GM19099 (cell line): Measurements from ENCODE around the gene RNF182.

Experiments
- POLR2A ChIP-seq: IDR thresholded peaks from 3 replicates; pipeline ENCODE4 v1.6.1; 2011; ENCODE audit warnings: low read depth; ENCODE audit not compliant: insufficient read length; ENCODE audit errors: extremely low read depth

RNF182 gene

DNA sequence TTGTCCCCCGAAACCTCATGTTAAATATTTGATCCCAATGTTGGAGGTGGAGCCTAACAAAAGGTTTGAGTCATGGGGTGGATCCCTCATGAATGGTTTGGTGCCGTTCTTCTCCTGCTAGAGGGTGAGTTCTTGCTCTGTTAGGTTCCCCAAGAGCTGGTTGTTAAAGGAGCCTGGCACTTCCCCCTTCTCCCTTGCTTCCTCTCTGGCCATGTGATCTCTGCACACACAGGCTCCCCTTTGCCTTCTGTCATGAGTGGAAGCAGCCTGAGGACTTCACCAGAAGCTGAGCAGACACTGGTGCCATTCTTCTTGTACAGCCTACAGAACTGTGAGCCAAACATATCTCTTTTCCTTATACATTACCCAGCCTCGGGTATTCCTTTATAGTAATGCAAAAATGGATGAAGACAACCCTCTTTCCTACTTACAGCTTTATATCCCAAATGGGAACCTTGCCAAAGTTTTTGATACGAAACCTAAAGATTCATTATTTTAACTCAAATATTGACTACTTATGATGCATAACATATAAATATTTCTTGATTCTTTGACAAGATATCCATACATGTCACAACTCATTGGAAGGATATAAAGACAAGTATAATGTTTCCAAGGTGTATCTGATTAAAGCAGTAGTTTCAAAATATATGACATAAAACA, 61.0 kb downstream of the RNF182 start:
- TF ChIP-seq POLR2A: no peak

DNA sequence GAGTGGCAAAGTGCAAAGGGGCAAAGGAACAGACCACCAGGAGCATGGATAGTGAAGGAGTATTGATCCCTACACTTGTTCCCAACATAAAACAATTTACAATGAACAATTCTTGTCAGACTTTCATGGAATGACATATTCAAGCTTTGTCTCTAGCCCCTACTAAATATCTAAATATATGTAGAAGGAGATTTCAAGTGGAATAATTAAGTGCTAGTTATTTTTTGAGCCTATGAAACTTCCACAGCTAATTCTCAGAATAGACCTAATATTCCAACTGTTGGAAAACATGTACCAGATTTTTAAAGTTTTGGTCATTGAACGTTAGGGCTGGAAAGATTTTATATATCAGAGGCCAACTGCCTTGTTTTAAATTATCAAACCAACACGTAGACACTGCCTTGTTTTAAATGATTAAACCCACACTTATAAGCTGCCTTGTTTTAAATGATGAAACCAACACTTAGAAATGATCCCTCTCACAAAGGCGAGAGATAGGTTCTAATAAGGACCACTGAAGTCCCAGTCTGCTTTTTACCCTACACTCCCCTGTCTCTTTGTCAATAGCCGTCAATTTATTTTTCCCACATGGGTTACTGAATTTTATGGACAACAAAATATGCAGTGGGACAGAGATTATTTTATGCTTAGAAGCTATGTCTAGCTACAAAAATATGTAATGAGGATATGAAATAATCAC, 62.1 kb downstream of the RNF182 start:
- no peak for TF ChIP-seq POLR2A

DNA sequence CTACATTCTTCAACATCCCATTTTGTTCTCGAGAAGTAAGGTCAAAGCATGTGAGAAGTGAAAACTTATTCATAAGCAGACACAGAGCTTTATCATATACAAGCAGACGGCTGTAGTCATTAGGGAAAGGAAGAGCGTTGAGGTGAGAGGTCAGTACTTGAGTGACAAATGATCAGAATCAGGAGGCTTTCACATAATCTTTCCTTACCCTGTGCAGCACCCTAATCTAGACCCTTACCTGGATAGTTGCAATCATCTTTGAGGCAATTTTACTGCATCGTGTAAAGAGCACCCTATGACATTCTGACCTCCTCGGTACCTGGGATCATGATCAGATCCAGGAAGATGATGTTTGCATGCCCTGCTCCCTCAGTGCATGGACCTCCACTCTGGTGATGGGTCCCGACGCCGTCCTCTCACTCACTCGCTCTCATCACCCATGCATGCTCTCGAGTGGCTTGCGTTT, 62.7 kb downstream of the RNF182 start:
- TF ChIP-seq POLR2A: no peak

DNA sequence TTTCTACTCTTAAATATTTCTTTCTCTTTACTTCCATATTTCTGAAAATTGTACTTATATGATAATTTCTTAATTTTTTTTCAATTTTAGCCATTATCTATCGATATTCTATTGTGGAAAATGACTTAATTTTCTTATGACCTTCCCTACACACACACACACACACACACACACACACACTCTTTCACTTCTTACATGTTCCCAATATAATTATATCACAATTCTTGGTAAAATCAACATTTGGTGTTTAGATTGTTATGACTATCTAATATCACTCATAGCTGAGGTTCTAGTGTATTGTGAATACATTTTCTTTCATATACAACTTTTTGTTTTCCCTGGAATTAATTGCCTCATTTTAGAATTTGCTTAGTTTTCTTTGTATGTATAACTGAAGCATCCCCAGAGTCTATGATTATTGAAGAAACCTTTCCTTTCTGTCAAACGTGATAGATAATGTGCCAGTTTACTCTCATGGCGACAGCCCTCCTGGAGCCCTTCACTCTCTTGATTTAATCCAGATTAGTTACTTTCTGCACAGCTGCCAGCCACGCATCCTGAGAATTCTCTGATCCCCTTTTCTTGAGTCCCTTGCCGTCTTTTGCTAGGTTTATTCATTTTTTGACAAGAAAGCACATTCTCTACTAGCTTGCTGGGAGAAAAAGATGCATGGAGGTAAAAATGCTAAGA, 63.4 kb downstream of the RNF182 start:
- no peak for TF ChIP-seq POLR2A

DNA sequence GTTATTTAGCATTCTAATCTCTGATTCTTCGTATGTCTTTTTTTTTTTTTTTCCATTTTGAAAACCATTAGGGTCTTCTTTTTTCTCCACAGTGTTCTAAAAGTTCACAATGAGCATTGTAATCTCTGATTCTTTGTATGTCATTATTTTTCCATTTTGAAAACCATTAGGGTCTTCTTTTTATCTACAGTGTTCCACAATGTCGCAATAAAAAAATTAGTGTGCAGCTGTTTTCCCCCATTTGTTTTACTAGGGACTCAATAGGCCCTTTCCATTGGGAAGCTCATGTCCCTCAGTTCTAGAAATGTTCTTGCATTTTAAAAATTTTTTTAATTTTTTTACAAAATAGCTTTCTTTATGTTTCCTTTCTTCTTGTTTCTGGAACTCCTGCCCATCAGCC, 64.2 kb downstream of the RNF182 start:
- no peak for TF ChIP-seq POLR2A

DNA sequence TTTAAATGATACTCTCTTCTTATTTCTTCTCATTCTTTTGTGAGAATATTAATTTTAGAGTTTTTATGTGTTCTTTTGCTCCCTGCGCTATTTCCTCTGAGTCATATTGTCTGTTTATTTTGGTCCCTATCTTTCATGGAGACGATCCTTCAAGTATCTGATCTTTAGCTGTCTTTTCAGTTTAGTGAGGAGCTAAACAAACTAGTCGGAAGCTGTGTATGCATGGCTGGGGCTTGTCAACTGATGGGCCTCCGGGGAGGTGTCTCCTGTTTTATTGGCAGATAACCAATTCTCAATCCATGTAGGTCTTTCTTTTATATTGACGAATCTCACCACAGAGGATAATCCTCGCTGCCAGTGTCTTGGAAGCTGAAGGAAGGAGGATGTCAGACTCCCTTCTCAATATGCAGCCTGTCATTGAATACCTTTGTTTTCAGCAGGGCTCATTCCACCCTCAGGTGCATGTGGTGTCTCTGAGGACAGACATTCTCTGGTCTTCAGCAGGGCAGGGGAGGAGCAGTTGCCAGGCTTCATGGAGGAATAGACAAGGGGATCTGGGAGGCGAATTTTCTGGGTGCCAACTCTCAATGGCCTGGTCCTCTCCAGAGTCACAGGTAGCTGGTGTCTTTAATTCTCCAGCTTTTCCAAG, 64.9 kb downstream of the RNF182 start:
- TF ChIP-seq POLR2A: no peak

DNA sequence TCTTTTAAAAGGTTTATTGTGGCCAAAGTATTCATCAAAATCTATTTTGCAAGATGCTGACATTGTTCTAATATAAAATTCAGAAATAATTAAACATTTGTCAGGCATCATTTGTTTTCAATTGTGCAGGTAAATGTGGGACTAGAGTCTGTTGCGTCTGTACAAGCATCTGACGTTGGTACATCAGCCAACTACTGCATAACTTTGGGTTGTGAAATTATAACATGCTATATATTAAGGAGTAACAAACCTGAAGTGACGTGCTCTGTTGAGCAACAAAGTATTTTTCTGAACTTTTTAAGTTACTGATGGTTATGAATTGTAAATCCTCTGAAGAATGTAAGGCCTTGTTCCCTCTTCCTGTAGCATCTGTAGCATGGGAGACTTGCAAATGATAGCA, 66.0 kb downstream of the RNF182 start:
- no peak for TF ChIP-seq POLR2A

DNA sequence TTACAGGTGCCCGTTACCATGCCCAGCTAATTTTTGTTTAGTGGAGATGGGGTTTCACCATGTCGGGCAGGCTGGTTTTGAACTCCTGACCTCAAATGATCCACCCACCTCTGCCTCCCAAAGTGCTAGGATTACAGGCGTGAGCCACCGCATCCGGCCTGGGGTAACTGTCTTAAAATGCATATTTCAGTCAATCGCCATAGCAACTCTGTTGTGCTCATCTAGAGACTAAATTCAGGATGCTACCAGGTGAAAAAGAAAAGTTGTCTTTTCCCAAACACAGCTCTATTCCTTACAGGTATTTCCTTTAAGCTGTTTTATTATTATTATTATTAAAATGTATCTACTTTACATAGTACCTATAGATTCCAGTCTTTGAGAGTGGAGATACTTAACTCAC, 66.6 kb downstream of the RNF182 start:
- TF ChIP-seq POLR2A: no peak

DNA sequence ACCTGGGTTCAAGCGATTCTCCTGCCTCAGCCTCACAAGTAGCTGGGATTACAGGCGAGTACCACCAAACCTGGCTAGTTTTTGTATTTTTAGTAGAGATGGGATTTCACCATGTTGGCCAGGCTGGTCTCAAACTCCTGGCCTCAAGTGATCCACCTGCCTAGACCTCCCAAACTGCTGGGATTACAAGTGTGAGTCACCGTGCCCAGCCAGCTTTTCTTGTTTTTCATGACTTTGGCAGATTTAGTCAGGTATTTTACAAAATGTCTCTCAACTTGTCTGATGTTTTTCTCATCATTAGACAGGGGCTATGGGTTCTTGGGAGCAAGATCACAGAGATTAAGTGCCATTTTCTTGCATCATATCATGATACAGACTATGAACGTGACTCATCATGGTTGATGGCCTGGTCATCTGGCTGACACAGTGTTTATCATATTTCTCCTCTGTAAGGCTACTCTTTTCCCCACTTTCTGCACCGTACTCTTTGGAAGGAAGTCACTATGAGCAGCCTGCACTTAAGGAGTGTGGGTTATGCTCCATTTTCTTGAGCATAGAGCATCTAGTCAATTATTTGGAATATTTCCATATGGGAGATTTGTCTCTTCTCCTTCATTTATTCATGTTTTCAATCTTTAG, 67.8 kb downstream of the RNF182 start:
- no peak for TF ChIP-seq POLR2A

DNA sequence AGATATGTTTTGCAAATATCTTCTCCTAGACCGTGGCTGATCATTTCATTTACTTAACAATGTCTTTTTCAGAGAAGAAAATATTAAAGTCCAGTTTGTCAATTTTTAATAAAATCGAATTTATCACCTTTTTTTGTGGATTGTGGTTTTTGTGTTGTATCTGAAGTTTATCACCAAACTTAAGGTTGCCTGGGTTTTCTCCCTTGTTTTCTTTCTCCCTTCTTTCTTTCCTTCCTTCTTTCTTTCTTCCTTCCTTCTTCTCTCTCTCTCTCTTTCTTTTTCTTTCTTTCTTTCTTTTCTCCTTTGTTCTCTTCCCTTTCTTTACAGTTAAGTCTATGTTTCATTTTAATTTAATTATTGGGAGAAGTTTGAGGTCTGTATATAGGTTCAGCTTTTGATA, 68.7 kb downstream of the RNF182 start:
- TF ChIP-seq POLR2A: no peak

DNA sequence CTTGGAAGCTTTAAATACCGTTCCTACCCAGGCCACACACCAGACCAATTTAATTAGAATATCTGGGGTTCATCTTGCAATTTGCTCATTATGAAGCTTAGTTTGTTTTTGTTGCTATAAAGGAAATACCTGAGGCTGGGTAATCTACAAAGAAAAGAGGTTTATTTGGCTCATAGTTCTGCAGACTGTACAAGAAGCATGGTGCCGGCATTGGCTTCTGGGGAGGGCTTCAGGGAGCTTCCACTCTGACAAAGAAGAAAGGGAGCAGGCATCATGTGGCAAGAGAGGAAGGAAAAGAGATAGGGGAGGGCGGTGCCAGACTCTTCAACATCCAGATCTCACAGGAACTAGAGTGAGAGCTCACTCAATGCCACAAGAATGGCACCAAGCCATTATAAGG, 73.6 kb downstream of the RNF182 start:
- TF ChIP-seq POLR2A: no peak

DNA sequence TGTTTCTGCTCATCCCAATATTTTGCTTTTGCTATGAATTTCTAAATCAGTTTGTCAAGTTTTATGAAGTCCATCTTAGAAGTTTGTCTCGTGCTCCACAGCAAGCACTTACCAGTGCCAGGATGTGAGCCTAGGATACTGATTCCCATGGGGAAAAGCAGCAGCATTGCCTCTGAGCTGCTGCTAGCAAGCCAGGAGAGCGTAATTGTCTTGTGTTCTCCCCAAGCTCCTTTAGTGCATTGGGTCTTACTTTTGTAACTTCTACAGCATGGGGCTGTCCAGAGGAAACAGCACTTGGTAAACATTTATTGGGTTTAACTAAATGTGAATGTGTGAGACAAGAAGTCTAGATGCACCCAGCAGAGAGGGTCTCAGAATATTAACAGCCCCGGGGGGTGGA, 76.1 kb downstream of the RNF182 start:
- no peak for TF ChIP-seq POLR2A

DNA sequence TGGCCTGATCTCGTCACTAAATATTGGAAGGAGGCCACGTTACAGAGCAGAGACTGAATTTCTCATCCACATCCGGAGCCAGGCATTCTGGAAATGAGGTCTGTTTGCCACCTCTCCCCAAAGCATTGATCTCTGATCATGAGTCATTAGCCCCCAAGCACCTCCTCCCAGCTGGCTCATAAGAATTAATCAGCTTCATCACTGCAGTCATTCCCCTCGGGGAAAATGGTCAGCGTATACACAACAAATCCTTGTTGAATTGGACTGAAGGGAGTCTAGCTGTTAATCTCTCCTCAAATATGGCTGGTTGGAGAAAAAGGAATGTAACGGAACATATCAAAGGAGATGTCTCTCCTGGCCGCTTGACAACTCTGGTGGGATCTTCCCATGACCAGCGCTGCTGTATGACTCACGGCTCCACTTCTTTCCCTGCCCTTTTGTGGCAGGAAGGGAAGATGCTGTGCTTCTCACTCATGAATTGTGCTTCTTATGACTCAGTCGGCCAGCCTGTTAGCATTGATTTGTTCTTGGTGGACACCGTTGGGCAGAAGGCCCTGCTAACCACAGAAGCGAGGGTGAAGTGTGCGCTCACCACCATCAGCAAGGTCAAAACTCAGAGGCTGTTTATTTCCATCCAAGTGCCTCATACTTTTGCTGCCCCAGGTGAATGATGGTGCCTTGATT, 76.7 kb downstream of the RNF182 start:
- TF ChIP-seq POLR2A: no peak

DNA sequence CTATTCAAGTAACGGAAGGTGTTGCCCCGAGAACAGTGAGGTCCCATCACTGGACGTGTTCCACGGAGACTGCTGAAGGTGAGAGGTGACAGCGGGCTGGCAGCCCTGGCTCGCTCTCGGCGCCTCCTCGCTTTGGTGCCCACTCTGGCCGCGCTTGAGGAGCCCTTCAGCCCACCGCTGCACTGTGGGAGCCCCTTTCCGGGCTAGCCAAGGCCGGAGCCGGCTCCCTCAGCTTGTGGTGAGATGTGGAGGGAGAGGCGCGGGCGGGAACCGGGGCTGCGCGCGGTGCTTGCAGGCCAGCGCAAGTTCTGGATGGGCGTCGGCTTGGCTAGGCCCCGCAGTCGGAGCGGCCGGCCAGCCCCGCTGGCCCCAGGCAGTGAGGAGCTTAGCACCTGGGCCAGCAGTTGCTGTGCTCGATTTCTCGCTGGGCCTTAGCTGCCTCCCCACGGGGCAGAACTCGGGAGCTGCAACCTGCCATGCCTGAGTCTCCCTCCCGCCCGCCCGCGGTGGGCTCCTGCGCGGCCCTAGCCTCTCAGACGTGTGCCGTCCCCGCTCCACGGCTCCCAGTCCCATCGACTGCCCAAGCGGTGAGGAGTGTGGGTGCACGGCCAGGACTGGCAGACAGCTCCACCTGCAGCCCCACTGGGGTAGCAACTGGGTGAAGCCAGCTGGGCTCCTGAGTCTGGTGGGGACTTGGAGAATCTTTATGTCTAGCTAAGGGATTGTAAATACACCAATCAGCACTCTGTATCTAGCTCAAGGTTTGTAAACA, 77.6 kb downstream of the RNF182 start:
- no peak for TF ChIP-seq POLR2A

DNA sequence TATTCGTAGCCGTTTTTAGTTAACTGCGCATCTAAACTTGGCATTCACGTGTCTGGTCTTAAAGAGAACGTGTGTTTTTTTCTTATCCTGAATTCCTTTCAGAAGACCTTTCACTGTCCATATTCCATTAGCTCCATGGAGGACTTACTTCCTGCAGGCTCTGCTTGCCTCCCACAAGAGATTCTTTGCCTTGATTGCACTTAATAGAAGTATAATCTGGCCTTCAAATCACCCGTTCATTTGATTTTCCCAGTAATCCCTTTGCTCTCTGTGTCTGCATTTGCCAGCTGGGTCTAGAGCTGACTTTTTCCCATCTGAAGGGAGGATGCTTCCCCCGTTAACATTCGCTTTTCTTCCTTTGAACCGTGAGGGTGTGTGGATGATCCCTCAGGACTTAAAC, 79.5 kb downstream of the RNF182 start:
- no peak for TF ChIP-seq POLR2A

DNA sequence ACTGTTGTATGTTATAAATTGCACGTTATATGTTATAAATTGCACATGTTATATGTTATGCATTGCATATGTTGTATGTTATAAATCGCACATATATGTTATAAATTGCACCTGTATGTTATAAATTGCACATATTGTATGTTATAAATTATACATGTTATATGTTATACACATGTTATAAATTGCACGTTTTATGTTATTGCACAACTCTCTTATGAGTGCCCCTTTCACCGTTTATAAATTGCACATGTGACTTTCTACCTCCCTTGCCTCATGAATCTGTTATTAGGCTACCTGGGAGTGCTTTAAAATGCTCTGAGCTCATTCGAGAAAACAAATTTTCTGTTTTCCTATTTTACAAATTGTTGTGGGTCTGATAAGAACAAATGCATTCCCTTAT, 84.1 kb downstream of the RNF182 start:
- TF ChIP-seq POLR2A: no peak
